Common myeloid progenitor, CD34-positive (primary cell): ENCODE data around the gene CTBP2.

Source experiments
- CTCF ChIA-PET: fragments of 350-600 bp; sonication (Branson Sonifier 250); formaldehyde crosslinking; loops from one replicate; lab custom pipeline; 2021; ENCODE audit warnings: antibody characterized with exemption; lab: Charles Lee
- POLR2A ChIA-PET: fragments of 350-600 bp; sonication (Branson Sonifier 250); formaldehyde crosslinking; loops from one replicate; lab custom pipeline; 2021; ENCODE audit warnings: antibody characterized with exemption; lab: Charles Lee
- DNase-seq, 3 donors: peaks; one replicate each; pipeline versions ENCODE4 v3.0.0 to v3.0.0-alpha.2; 2013
- H3K27ac ChIP-seq, 2 experiments: 1 replicate in 1 of 2; 2 replicates in 1 of 2; pipeline ENCODE4 v1.7.0; 2013; ENCODE audit warnings: inconsistent platforms in 2 of 2, low read length in 2 of 2, mild to moderate bottlenecking in 2 of 2, low read depth in 1 of 2, moderate library complexity in 1 of 2; ENCODE audit not compliant: severe bottlenecking in 2 of 2, insufficient read depth in 1 of 2, poor library complexity in 1 of 2
- H3K27me3 ChIP-seq, 5 experiments: replicated peaks in 2 of 5; 1 replicate in 3 of 5; 2 replicates in 2 of 5; pipeline versions ENCODE4 v1.6.1 to v1.7.0; 2013; ENCODE audit warnings: low read length in 4 of 5, mild to moderate bottlenecking in 2 of 5, moderate library complexity in 2 of 5, inconsistent platforms in 1 of 5; ENCODE audit not compliant: insufficient read depth in 5 of 5, control insufficient read depth in 4 of 5
- H3K36me3 ChIP-seq, 4 experiments: 1 replicate in 2 of 4; 2 replicates in 2 of 4; pipeline versions ENCODE4 v1.6.1 to v1.7.0; 2013; ENCODE audit warnings: low read length in 3 of 4, control low read depth in 1 of 4, mild to moderate bottlenecking in 1 of 4; ENCODE audit not compliant: control insufficient read depth in 4 of 4, insufficient read depth in 4 of 4
- H3K4me1 ChIP-seq, 4 experiments: 1 replicate in 3 of 4; 2 replicates in 1 of 4; pipeline versions ENCODE4 v1.6.1 to v1.7.1; 2013; ENCODE audit warnings: low read length in 3 of 4, mild to moderate bottlenecking in 3 of 4, control low read depth in 1 of 4, inconsistent platforms in 1 of 4, moderate library complexity in 1 of 4; ENCODE audit not compliant: control insufficient read depth in 4 of 4, insufficient read depth in 4 of 4; ENCODE audit errors: control extremely low read depth in 1 of 4
- H3K4me3 ChIP-seq, 7 experiments: 1 replicate in 4 of 7; 2 replicates in 3 of 7; pipeline versions ENCODE4 v1.5.1 to v1.7.0; 2013; ENCODE audit warnings: mild to moderate bottlenecking in 7 of 7, low read length in 6 of 7, moderate library complexity in 6 of 7, inconsistent platforms in 2 of 7, low read depth in 2 of 7, control low read depth in 1 of 7; ENCODE audit not compliant: insufficient read depth in 4 of 7, control insufficient read depth in 1 of 7; ENCODE audit errors: extremely low read depth in 1 of 7
- H3K9me3 ChIP-seq, 5 experiments: 1 replicate in 4 of 5; 2 replicates in 1 of 5; pipeline versions ENCODE4 v1.6.1 to v1.7.1; 2013; ENCODE audit warnings: low read length in 4 of 5, mild to moderate bottlenecking in 2 of 5, inconsistent platforms in 1 of 5, low read depth in 1 of 5, moderate library complexity in 1 of 5; ENCODE audit not compliant: control insufficient read depth in 4 of 5, insufficient read depth in 2 of 5; ENCODE audit errors: control extremely low read depth in 1 of 5
- WGBS: methylation state at CpG from one replicate; pipeline ENCODE4 v1.1.5; 2013; ENCODE audit not compliant: insufficient coverage; 5-methylcytosine and 5-hydroxymethylcytosine counted together

CTBP2 gene

DNA sequence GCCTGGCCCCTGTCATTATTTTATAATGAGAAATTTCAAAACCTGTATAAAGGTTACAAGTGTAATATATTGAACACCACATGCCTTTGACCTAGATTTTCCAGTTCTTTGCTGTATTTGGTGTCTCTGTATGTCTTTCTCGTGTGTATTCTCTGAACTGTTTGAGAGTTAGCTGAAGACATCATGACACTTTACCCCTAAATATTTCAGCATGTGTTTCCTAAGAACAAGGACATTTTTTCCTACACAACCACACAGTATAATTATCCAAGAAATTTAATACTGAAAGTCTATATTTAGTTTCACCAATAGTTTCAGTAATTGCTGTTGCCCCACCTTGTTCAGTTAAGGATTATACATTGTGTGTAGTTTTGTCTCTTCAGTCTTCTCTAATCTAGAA lies 203.6 kb downstream of the CTBP2 start:
- Histone ChIP-seq H3K4me1 (peaks cover 4 to 13% (median 10%) of the 10 kb centered on the region in 4 experiments), H3K4me3 (no peak overlapping the region), H3K36me3 (peaks cover 0 to 5% (median 2%) of the 10 kb centered on the region in 4 experiments), H3K27me3 (no peaks in the 10 kb centered on the region), H3K27ac (no peak overlapping the region), H3K9me3 (no peaks in the 10 kb centered on the region)
- CTCF ChIA-PET: no interaction called here
- DNase-seq: no peak
- POLR2A ChIA-PET: no interaction called here
- no CpG with 5 or more reads among the region's 1 CpG for WGBS

DNA sequence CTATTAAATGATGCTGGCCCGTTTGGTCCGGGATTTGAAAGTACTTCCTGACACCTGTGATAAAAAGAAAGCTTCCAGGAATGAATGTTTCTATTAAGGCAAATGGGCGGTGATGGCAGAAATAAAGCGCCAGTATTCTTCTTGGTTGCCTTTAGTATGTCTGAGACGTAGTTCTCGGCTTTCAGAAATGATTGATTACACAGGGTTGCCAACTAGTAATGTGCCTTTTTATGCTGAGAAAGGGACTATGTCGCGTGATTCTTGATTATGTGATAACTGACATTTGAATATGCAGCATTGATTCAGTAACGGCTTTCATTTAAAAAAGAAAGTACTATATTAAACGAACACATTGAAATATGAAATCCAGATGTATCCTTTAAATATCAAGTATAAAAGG lies 204.5 kb downstream of the CTBP2 start:
- no peak for DNase-seq
- ChIA-PET CTCF (no interaction called here), POLR2A (no interaction called here)
- 96% methylated on average over 4 of the region's 10 CpGs for WGBS
- Histone ChIP-seq H3K36me3 (peaks cover 0 to 5% (median 2%) of the 10 kb centered on the region in 4 experiments), H3K9me3 (no peaks in the 10 kb centered on the region), H3K4me1 (peaks cover 4 to 13% (median 10%) of the 10 kb centered on the region in 4 experiments), H3K4me3 (no peak overlapping the region), H3K27ac (no peak overlapping the region), H3K27me3 (no peaks in the 10 kb centered on the region)

DNA sequence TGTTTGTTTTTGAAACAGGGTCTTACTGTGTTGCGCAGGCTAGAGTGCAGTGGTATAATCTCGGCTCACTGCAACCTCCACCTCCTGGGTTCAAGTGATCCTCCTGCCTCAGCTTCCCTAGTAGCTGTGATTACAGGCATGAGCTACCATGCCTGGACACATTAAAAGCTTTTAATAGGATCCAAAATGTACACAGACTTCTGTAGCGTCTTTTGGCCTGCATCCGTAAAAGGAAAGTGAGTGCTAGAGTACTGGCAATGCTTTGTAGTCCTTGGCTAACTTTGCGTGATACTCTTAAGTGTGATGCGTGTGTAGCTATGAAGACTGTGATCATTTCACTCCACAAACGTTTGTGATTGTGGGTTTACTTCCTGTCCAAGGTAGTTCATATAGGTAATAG lies 205.1 kb downstream of the CTBP2 start:
- H3K9me3 ChIP-seq: no peaks in the 10 kb centered on the region
- peaks cover 0 to 5% (median 2%) of the 10 kb centered on the region in 4 experiments for H3K36me3 ChIP-seq
- H3K27me3 ChIP-seq: no peaks in the 10 kb centered on the region
- ChIA-PET POLR2A (no interaction called here), CTCF (no interaction called here)
- peaks cover 4 to 13% (median 10%) of the 10 kb centered on the region in 4 experiments for H3K4me1 ChIP-seq
- 100% methylated on average over 5 of the region's 7 CpGs for WGBS
- H3K4me3 ChIP-seq: no peak overlapping the region
- H3K27ac ChIP-seq: no peak overlapping the region
- no peak for DNase-seq

DNA sequence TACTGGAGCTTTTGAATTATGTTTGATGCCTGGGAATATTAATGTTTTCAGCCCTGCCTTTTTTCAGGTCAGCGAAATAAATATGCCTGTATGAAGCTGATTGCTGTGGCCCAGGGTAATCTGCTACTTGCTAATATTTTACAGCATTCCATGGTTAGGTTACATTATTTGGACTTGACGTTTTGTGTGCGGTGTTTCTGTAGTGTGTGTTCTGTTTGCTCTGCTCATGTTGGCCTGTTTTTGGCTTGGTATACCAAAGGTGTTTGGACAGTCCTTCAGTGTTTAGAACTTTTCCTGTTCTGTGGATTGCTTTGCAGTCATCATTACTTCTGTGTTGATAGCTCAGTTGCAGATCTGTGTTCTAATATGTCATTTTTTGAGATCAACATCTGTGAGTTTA lies 206.9 kb downstream of the CTBP2 start:
- no peak overlapping the region for H3K4me3 ChIP-seq
- H3K4me1 ChIP-seq: peaks cover 4 to 13% (median 10%) of the 10 kb centered on the region in 4 experiments
- 100% methylated on average over 2 of the region's 3 CpGs for WGBS
- CTCF ChIA-PET: interaction anchor here (0.9 to 2.6 kb wide), 2 partner anchors 8 to 10 kb away, joined by 3 to 9 read pairs; no protein-coding TSS in a partner anchor
- H3K27ac ChIP-seq: no peak overlapping the region
- no peak for DNase-seq
- H3K27me3 ChIP-seq: no peaks in the 10 kb centered on the region
- H3K9me3 ChIP-seq: no peaks in the 10 kb centered on the region
- H3K36me3 ChIP-seq: peaks cover 0 to 7% (median 6%) of the 10 kb centered on the region in 4 experiments
- POLR2A ChIA-PET: interaction anchor here (0.6 kb wide), 1 partner anchor 54 kb away, joined by 3 read pairs; no protein-coding TSS in a partner anchor

DNA sequence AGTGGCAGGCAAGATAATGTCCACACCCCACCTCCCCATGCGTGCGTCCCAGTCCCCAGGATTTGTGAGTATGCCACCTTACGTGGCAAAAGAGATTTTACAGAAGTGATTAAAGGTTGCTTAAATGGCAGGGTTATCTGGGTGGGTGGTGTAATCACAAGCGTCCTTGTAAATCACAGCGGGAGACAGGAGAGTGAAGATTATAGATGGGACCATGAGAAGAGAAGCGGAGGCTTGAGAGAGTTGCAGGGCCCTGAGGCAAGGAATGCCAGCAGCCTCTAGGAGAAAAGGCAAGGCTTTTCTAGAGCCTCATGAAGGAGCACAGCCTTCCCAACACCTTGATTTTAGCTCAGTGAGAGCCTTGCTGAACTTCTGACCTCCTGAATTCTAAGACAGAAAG lies 208.2 kb downstream of the CTBP2 start:
- Histone ChIP-seq H3K36me3 (peaks cover 2 to 12% (median 9%) of the 10 kb centered on the region in 4 experiments), H3K27ac (no peak overlapping the region), H3K4me3 (no peak overlapping the region), H3K9me3 (no peaks in the 10 kb centered on the region), H3K4me1 (peaks cover 0 to 6% (median 4%) of the 10 kb centered on the region in 4 experiments), H3K27me3 (no peaks in the 10 kb centered on the region)
- ChIA-PET POLR2A (no interaction called here), CTCF (interaction anchor here (1.0 to 2.6 kb wide), 3 partner anchors 9 to 12 kb away, joined by 3 to 9 read pairs (median 4); no protein-coding TSS in a partner anchor)
- WGBS: 100% methylated on average over 3 of the region's 6 CpGs
- no peak for DNase-seq

DNA sequence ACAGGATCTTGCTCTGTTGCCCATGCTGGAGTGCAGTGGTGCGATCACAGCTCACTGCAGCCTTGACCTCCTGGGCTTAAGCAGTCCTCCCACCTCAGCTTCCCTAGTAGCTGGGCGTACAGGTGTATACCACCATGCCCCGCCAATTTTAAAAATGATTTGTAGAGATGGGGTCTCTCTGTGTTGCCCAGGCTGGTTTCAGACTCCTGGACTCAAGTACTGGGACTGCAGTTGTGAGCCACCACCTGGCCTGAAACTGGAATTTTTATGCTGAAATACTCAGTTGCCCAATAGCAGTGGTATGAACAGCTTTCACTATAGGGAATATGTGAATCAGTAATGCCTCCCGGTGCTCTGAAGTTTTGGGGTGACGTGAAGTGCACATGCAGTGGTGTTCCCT lies 210.8 kb downstream of the CTBP2 start:
- Histone ChIP-seq H3K4me1 (peaks cover 0 to 2% (median 0%) of the 10 kb centered on the region in 4 experiments), H3K9me3 (no peaks in the 10 kb centered on the region), H3K27me3 (no peaks in the 10 kb centered on the region), H3K27ac (no peak overlapping the region), H3K36me3 (peaks cover 2 to 12% (median 9%) of the 10 kb centered on the region in 4 experiments), H3K4me3 (no peak overlapping the region)
- 90% methylated on average over 3 of the region's 5 CpGs for WGBS
- ChIA-PET POLR2A (no interaction called here), CTCF (no interaction called here)
- DNase-seq: no peak

DNA sequence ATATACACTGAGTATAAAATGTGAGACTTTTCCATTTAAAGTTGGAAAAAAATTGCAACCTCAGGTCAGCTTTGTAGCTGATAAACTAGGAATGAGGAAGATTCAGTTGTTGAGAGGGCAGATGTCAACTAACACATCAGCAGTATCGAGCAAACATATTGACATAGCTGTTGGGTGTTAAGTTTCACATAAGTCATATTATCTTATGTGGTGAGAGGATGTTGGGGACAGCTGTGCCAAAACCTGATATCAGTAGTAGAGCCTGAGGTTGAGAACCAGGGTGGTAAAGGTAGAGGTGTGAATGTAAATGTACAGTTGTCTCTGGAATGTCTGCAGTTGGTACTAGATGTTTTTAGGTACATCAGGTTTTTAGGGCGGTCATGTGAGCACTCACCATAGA lies 213.4 kb downstream of the CTBP2 start:
- H3K36me3 ChIP-seq: peaks cover 2 to 12% (median 6%) of the 10 kb centered on the region in 4 experiments
- no peaks in the 10 kb centered on the region for H3K27me3 ChIP-seq
- H3K4me3 ChIP-seq: no peak overlapping the region
- CTCF ChIA-PET: no interaction called here
- peaks cover 8 to 16% (median 14%) of the 10 kb centered on the region in 4 experiments for H3K4me1 ChIP-seq
- 100% methylated on average over 1 of the region's 2 CpGs for WGBS
- no peak for DNase-seq
- POLR2A ChIA-PET: no interaction called here
- H3K27ac ChIP-seq: no peak overlapping the region
- H3K9me3 ChIP-seq: no peaks in the 10 kb centered on the region
